Measurements from ENCODE around the gene RABL3.
"Not testable (repeated sequence)": the region's sequence is repeated elsewhere in the genome, so short reads cannot be mapped to it uniquely, and the experiment has no call there.

GRCh38 chr3:120785832-120786231 lies 43.5 kb upstream of the RABL3 start:
- TF ChIP-seq SIN3A (IDR thresholded peaks at IDR 0.05; ENCODE audit: borderline replicate concordance, low read depth, low read length); CTCF (IDR thresholded peaks at IDR 0.05); RFX5 (IDR thresholded peaks at IDR 0.05; ENCODE audit: low read length): not testable (repeated sequence)
